NCI-H82 treated with DMSO at 0.1 percent for 48 hours (cell line): ENCODE results near the gene TOR1B.
"Not testable (repeated sequence)": the region's sequence is repeated elsewhere in the genome, so short reads cannot be mapped to it uniquely, and the experiment has no call there.

ENCODE experiments used
- DNase-seq: peaks from one replicate; lab custom pipeline; 2025; ENCODE audit not compliant: unreplicated experiment; lab: John Stamatoyannopoulos, UW

TOR1B gene

DNA sequence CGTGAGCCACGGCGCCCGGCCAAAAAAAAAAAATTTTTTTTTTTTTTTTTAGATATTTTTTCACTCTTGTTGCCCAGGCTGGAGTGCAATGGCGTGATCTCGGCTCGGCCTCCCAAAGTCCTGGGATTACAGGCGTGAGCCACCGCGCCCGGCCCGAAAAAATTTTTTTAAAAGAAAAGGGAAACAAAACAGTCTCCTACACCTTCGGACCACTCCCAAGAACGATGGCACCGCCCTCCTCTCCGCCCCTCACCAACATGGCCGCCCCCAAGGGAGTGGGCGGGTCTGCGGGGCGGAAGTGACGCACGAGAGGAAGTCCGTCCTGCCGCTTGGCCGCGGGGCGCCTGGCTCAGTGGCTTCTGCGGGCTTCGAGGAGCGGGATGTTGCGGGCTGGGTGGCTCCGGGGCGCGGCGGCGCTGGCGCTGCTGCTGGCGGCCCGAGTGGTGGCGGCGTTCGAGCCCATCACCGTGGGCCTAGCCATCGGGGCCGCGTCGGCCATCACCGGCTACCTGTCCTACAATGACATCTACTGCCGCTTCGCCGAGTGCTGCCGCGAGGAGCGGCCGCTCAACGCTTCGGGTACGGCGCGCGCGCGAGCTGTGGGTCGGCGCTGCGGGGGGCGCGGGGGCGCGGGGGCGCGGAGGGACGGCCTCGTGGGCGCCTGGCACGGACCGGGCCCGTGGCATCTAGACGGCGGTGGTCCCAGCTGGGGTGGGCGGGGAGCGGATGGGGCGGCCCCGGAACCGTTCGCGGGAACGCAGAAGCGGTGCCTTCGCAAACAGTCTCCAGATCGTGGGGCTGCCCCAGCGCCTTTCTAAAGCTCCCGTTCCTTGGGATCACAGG is at the start of gene TOR1B:
Gene TOR1B, plus strand, starts transcription at position 352 of the 843 bp plus-strand sequence. Its CDS starts 29 bp downstream, at position 381.
- DNase-seq = peak; percentile 60

GRCh38 chr9:129755151-129755550 is 47.8 kb upstream of the TOR1B start:
- DNase-seq = no peak

- no peak for DNase-seq
Observed at GRCh38 chr9:129756191-129756590, 46.8 kb upstream of the TOR1B start.

GRCh38 chr9:129757045-129757444 is 45.9 kb upstream of the TOR1B start:
- no peak for DNase-seq

DNA sequence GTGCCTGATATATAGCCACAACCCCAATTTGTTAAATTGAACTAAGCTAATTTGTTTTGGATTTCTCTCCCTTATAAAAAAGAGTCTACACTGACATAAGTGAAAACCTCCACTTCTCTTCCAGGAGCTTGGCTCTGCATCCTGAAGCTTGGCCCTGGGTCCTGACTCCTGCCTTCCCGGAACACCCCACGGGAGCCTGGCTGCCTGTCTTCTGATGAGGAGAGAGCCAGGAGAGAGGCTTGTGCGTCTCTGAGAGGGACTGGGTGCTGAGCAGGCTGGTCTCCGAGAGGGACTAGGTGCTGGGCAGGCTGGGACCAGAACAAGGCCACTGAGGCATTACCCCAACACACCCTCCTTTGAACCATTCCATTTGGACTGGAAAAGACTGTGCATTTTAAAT is 43.7 kb upstream of the TOR1B start:
- no peak for DNase-seq

- no peak for DNase-seq
Observed at GRCh38 chr9:129759804-129760502, 43.0 kb upstream of the TOR1B start.

DNA sequence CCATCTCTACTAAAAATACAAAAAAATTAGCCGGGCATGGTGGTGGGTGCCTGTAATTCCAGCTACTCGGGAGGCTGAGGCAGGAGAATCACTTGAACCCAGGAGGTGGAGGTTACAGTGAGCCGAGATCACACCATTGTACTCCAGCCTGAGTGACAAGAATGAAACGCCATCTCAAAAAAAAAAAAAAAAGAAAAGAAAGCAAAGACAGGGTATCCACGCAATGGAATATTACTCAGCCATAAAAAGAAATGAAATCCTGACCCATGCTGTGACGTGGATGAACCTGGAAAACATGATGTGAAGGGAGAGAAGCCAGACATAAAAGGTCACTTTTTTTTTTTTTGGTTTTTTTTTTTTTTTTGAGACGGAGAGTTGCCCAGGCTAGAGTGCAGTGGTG is 42.2 kb upstream of the TOR1B start:
- not testable (repeated sequence) for DNase-seq

DNA sequence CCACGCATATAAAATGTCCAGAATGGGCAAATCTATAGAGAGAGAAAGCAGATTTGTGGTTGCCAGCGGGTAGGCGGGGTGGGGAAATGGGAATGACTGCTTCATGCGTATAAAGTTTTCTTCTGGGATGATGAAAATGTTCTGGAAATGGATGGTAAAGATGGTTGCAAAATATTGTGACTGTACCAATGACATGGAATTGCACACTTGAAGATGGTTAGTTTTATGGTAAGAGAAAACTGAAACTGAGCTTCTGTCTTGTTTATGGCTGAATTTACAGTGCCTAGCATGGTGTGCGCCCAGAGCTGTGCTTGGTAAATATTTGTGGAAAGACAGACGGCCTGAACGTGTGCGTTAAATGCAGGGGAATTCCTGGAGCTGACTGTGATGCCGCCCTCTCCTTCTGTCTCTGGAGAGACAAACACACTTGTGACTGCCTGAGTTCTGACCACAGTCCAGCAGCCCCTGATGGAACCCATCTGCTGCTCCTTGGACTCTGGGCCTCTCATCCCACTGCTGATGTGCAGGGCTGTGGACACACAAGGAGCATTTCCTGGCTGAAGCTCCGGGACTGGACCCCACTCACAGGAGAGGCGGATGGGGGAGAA is 41.6 kb upstream of the TOR1B start:
- DNase-seq = no peak

GRCh38 chr9:129761901-129762369 is 41.0 kb upstream of the TOR1B start:
- DNase-seq = no peak

GRCh38 chr9:129762370-129762984 is 40.5 kb upstream of the TOR1B start:
- not testable (repeated sequence) for DNase-seq

- no peak for DNase-seq
Observed at GRCh38 chr9:129762985-129763926, 39.7 kb upstream of the TOR1B start.

DNA sequence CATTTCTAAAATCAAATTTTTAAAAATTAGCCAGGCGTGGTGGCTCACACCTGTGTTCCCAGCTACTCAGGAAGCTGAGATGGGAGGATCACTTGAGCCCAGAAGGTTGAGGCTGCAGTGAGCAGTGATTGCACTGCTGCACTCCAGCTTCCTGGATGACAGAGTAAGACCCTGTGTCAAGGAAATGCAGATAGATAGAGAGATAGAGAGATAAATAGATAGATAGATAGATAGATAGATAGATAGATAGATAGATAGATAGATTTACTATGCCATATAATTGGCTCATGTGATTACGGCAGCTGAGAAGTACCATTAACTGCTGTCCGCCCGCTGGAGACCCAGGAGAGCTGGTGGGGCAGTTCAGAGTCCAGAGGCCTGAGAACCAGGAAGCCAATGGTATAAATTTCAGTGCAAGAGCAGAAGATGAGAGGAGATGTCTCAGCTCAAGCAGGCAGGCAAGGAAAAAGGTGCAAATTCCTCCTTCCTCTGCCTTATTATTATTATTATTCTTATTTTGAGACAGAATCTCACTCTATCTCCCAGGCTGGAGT is 37.1 kb upstream of the TOR1B start:
- no peak for DNase-seq

DNA sequence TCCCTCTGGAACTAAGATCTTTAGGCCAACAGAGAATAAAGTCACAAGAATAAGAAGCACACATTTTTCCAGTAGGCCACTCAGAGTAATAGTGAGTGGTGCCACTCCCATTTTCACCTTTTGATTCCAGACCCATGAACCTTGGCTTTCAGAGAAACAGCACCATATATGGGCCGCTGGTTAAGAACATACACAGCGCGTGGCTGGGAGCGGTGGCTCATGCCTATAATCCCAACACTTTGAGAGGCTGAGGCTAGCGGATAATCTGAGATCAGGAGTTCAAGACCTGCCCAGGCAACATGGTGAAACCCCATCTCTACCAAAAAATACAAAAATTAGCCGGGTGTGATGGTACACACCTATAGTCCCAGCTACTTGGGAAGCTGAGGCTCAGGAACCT is 34.5 kb upstream of the TOR1B start:
- no peak for DNase-seq

GRCh38 chr9:129769669-129770068 is 33.3 kb upstream of the TOR1B start:
- DNase-seq = no peak

- DNase-seq = no peak
Observed at GRCh38 chr9:129770741-129771140, 32.2 kb upstream of the TOR1B start.

GRCh38 chr9:129773262-129774048 is 29.5 kb upstream of the TOR1B start:
- DNase-seq = no peak

GRCh38 chr9:129774791-129775447 is 28.1 kb upstream of the TOR1B start:
- DNase-seq = no peak

- no peak for DNase-seq
Observed at GRCh38 chr9:129775448-129775798, 27.6 kb upstream of the TOR1B start.

DNA sequence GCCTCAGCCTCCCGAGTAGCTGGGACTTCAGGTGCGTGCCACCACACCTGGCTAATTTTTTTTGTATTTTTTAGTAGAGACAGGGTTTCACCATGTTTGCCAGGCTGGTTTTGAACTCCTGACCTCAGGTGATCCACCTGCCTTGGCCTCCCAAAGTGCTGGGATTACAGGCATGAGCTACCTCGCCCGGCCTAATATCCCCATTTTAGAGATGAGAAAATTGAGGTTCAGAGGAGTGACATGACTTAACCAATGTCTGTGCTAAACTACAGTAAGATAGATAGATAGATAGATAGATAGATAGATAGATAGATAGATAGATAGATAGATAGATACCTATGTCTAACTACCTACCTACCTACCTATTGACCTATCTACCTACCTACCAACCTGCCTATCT is 26.9 kb upstream of the TOR1B start:
- DNase-seq = not testable (repeated sequence)
